Nucleus accumbens (tissue), 56 donors: ENCODE results near the gene RHBDD1.

Experiments used
- DNase-seq, 56 donors: peaks; one replicate each; lab custom pipeline; 2025; lab: John Stamatoyannopoulos, UW

Gene RHBDD1

DNA sequence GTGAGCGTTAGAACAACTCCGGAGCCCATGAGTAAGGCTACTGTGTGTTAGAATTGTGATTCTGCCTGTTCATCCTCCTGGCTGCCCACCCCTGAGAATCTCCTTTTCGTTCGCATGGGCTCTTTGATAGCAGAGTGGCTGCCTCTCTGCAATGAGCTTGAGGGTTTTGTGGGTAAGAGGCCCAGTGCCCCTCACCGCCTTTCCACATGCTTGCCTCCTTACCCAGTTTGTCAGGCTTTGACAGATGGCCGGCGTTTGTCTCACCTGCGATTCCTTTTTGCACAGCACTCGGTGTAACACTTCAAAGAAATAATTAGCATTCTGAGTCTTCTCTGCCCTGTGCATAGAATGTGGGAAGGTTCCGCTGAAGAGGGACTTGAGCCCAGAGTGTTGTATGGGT, 138.0 kb downstream of the RHBDD1 start:
- DNase-seq: no peak

DNA sequence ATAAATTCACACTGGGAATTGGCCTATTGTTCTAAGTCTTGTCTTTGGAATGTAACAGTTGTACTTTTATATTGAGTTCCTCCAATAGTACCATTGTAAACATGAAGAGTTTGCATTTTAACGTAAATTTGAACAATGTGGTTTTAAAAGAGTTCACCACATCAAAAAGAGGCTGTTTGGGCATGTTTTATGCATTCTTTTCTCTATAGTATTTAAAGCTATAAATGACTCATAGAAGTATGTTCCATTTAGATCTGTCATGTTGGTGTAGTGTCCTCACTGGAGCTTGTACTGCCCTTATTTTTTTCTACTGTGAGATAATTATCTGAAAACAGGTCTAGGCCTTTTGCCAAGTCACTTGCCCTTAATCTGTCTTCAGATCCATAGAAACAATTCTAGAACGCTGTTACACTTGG, 141.9 kb downstream of the RHBDD1 start:
- no peak for DNase-seq

DNA sequence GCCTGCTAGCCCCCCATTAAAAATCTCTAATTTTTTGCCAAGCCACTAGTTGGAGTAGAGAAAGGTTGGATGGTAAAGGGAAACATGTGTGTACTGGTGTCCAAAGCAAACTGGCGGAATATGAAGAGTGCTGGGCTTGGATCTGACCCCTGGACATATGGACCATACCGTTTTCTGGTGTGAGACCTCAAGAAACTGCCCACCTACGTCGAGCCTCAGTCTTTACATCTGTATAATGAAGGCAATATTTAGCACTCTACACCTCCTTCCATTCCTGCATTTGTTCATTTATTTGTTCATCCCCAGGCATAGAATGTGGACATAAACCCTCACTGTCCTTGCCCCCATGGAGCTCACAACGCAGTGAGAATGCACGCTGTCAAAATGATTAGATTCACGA, 142.4 kb downstream of the RHBDD1 start:
- no peak for DNase-seq

DNA sequence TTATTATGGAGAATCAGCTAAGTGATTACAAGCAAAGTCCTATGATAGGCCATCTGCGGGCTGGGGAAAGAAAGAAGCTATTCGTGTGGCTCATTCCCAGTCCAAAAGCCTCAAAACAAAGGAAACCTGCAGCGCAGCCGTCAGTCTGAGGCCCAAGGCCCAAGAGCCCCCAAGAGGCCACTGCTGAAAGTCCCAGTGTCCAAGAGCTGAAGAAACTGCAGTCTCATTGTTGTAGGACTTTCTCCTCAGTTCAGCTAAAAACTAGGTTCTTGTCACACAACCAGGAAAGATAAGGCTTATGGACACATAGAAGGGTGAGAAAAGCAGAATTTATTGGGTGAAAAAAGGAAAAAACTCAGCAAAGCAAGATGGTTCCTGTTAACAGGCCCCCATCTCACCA, 143.2 kb downstream of the RHBDD1 start:
- DNase-seq: peak in 37 of 56 donors; percentile 2 to 68 (median 25)

DNA sequence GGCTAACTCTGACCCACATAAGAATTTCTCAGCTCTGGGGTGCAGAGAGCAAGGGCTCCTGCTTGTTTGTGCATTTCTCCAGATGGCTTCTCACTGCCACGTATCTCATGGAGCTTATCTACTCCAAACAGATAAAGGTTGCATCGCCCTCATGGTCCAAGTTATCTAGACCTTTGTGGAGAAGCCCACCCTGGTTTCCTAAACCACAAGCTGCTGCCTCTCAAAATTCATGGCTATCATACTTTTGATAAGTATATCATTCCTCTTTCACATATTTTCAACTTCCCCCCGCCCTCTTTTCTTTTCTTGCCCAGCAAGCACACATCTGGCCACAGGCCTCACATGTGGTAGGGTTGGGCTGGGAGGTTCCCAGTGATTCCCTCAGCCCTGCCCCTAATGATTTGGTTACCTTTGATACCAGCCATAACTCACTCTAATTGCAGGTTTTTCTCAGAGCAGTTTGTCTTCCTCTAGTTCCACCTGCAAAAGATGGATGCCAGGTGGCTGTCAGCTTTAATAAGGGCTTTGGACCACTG, 146.0 kb downstream of the RHBDD1 start:
- no peak for DNase-seq

DNA sequence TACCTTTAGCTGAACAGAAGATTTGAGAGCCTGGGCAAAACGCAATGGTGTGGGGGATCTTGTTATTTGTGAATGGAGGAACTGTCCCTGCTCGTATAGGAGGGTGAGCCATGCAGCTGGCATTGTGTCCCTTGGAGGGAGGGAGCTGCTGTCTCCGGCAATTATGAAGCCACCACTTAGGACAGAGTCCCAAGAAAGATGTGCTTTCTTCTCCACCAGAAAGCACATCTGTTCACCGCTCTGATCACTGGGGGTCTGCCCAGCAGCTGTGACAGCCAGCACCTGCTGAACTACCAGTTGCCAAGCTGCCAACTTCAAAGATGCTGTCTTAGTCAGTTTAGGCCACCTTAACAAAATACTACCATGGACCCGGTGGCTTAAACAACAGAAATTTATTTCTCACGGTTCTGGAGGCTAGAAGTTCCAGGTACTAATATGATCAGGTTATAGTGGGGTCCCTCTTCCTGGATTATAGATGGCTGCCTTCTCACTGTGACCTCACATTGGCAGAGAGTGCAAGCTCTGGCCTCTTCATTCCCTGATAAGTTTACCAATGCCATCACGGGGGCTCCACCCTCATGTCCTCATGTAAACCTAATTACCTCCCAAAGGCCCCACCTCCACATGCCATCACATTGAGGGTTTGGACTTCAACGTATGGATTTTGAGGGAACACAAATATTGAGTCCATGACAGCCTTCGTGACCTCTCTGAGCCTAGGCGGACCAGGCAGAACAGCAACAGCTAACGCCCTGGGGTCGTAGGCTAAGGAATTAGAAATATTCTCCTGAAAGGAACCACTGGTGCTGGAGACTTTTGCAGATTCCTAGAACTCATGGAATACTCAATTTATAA, 148.3 kb downstream of the RHBDD1 start:
- peak in 19 of 56 donors; percentile 4 to 56 (median 12) for DNase-seq

DNA sequence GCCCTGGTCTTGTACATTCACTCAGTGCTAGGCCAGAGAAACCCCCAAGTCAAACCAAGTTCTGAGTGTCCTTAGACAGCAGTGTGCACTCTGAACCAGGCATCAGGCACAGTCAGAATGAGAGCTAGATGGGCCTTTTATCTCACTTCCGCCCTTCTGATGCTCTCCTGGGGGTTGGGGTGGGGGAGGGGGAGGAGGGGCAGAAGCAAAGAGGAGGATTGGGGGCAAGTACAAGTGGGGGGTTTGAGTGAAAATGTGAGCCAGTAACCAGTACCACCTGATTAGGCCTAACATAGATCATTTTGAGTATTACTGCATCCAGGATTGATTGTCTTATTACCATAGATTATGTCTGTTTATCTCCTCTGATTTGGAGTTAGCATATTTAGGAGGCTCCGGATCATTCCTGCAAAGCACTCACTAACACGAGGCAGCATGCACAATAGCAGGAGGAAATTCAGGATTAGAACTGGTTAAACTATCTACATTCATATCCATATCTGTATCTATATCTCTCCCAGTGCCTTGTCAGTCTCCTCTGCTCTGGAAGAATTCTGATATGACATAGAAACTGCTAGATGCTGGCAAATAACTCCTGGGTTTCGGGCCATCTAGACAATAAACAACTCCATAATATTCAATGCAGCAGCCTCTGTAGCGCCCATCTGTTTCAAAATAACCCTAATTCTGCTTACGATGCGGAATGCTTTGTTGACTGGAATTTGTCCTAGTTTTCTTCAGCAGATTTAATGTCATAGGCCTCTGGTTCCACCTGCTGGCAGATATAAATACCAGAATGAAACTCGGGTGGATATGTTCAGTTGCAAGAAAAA, 149.1 kb downstream of the RHBDD1 start:
- peak in 41 of 56 donors; percentile 8 to 80 (median 36) for DNase-seq

DNA sequence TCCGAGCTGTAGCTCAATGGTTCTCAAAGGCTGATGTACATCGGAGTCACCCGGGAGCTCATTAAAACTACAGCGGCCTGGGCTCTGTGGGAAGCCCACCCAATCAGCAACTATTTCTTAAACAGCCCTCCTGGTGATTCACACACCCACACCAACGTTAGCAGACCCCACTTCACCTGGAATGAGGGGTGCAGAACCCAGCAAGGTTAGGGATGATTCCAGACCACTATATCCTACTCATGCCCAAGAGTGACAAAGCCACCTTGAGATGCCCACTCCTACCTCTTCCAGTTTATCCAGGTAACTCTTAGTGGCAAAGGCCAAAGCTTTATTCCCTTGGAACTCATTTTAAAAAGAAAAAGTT, 149.7 kb downstream of the RHBDD1 start:
- DNase-seq: no peak

DNA sequence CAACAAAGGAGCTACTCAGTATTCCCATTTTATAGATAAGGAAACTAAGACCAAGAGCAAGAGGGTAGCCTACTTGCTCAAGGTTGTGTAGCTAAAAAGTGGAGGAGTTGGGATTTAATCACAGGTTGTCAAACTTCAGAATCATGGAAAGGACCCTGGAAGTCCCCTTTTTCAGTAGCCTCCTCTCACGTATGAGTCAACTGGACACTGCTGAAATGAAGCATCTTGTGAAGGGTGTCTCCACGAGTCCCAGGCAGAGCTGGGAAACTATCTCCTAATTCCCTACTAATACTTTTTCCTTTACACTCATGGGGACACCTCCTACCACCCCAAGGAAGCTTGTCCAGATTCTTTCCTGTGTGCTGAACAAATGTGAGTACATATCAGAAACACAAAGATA, 155.8 kb downstream of the RHBDD1 start:
- no peak for DNase-seq

DNA sequence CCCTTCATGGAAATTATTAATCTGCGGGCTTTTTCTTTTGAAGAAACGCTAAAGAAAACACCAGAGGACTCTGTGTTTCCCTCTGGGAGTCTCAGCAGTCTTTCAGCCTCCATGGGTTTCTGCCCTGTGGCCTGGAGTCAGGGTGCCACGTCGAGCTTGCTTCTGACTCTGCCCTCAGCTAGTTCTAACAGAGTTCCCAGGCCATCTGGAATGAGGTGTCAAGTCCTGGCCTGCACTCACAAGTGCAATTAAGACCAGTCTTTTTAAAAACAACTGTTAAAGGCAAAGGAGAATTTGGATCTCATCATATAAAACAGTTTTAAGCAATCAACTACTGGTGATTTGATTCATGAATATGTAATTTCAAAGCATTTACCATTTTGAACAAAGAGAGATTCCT, 157.3 kb downstream of the RHBDD1 start:
- DNase-seq: no peak

DNA sequence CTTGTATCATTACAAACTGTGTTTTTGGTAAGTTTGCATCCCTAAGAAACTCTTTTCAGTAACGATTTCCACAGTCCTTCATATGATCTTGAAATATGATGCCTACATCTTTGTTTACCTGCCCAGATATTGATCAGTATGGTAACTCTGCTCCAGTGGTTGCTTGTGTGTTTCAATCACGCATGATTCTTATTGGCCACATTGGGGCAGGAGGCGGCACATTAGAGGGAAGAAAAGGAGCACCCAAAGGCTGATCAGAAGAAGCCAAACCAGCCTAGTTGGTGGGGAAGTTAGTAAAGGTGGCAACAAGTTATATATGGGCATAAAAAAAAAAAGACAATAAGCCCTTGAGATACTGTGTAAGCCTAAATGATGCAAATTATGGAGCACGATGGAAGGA, 158.9 kb downstream of the RHBDD1 start:
- DNase-seq: peak in 1 of 56 donors; percentile 18

DNA sequence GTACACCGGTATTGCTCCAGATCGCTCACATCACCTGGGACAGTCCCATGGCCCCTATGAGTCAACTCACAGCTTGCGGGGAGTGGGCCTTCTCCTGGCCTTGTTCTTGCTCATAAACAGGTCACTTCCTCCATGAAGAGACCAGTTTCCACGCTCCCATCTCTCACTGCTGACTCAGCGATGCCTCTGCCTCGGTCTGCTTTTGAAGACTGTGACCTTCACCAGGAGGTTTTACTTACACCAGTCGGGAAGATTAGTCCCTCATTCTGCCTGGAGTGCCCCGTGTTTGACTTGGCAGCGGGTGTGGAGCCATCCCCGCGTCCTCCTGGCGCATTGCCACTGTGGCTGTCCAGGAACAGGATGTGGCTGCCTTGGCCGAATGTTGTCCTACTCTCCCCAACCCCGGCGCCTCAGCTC, 159.8 kb downstream of the RHBDD1 start:
- DNase-seq: peak in 6 of 56 donors; percentile 5 to 40 (median 10)

DNA sequence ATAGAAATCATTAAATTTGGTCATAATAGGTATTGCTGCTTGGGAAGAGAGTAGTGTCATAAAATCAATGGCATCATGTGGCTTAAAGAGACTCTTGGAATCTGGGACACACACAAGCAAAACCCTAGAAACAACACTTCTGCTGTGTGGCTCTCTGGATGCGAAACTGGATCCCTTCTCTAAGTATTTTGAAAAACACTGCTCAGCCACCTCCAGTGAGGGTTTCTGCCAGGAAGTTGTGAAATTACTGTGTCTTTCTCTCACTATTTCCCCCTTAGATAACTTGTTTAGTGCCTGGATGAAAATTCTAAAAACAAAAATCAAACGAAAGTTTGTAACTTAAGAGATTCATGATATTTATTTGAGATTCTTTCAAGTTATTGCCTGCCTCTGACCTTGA, 163.8 kb downstream of the RHBDD1 start:
- DNase-seq: no peak

DNA sequence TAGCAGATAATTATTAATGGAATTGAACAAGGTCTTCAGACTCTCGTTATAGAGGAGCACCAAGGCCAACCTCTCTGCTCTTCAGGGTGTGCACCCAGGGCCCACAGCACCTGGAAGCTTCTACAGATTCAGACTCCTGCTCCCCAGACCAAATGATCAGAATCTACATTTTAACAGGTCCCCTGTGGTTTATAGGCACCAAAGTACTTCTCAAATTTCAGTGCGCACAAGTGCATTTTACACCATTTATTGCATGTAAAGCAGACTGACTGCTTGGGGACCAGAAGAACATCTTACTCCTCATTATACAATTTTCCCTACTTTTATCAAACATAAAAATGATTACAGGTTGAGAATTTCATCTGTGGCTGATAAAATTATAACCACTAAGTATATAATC, 164.3 kb downstream of the RHBDD1 start:
- DNase-seq: no peak

DNA sequence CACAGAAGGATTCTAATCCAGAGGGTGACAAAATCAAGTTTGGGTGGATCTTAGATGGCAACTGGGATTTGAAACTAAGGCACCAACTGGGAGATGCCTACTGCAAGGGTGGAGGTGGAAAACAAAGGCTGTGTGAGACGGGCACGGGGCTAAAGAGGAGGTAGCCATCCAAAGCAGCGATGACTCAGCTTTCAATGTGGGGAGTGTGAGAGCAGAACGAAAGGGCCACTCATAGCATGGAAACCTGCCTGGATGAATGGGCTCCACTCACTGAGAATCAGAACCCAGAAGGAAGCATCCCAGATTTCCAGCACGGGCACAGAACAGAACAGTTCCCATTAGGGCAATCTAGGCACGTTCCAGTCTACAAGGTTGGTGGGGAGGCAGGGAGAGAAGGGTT, 168.6 kb downstream of the RHBDD1 start:
- DNase-seq: no peak

DNA sequence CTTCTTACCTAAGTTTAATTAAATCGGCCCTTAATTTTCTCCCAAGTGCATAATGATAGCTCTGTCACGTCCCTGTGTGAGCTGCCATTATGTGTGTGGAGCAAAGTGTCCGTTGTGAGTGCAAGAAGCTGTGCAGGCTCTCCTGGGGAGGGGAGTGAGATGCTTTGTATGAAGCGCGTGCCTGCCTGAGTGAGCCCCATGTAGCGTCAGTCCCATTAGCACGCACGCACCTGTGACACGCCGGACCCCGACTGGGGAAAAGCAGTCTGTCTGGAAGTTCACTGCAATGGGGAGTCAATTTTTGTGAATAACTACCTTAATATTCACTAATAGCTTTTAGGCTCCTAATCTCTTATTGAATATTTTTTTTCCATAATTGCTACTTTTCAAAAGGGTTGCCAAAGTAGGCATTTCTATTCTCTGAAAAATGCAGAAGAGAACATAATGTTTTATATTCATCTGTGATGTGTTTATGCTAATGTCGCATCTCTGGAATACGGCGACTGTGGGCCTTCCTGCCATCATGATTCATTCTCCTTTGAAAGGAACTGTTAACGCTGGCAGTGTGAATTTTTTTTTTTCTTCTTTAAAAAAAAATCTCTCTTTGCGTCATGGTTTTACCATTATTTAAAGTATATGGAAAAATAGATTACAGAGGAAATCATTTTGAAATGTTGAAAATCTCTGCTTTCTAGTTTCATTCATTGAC, 170.5 kb downstream of the RHBDD1 start:
- DNase-seq: peak in 8 of 56 donors; percentile 7 to 39 (median 16)

DNA sequence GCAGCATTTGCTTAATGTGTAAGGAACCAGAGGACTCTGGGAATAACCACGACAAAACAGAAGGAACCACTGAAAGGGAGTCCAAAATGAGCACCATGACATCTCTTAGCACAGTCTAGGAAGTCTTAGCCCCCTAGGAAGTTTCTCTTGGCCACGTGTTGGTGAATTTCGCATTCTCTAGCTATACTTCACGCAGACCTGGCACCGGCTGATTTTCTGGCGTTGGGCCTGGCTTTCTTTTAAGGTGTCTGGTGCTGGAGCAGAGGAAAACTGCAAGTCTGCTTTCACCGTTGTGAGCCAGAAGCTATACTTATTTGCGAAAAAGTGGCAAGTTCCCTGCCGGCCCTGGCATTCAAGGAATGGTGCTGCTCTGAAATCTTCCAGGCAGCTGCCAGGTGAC, 171.3 kb downstream of the RHBDD1 start:
- no peak for DNase-seq

DNA sequence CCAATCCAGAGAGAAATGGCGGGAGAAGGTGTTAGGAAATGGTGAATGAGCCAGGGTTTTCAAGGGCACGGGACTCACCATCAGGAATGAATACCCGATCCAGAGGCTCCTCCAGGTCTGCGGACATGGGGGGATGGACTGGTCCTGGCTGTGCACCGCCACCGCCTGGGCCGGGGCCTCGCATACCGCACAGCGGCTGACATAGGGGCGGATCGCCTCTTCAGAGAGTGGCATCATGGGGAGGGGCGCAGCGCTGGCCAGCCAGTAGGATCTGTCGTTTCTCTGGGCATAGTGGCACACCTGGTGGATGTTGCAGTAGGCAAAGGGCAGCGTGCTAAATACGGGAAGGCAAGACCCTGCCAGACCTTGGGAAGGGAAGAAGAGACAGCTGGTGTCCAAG, 172.1 kb downstream of the RHBDD1 start:
- no peak for DNase-seq

DNA sequence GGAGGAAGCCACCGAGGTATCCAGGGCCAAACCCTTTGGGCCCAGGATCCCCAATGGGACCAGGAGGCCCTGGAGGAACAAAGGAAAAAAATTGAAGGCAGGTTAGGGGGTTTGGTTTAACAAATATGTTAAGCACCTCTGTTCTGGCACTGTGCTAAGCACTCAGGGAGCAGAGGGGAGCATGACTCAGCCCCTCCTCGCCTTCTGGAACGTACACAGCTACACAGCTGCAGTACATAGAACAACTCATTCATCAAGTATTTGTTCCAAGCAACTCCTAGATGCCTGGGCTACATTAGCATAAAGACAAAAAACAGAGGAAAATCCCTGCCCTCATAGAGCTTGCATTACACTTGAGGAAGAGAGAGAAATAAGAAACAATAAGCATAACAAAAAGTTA, 174.6 kb downstream of the RHBDD1 start:
- DNase-seq: no peak

DNA sequence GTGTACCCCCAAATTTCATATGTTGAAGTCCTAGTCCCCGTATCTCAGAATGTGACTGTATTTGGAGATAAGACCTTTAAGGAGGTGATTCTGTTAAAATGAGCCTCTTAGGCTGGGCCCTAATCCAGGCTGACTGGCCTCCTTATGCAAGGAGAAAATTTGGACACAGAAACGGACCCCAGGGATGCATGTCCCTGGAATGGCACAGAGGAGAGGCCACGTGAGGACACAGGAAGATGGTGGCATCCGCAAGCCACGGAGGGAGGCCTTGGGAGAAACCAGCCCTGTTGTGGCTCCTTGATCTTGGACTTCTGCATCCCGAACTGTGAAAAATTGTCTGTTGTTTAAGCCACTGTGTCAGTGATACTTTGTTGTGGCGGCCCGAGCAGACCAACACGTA, 177.5 kb downstream of the RHBDD1 start:
- DNase-seq: no peak

DNA sequence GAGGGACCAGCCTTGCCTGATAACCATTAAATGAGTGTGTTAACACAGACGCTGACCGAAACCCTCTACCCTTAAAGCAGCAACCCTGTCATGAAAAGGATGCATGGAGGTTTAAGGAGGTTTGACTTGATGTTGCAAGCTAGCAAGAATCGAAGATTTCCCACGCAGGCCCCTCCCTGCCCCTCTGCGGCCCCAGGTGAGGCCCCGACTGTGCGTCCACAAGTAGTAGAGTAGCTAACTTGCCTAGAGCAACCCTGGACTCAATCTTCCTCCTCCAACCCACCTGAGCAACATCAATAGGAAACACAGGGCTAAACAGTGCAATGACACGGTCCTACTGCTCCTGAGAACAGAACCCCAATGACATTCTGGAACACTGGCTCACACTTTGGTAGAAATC, 178.0 kb downstream of the RHBDD1 start:
- no peak for DNase-seq
